C4-2B (cell line): Measurements from ENCODE around the gene SERTAD1.

Experiments
- CTCF ChIP-seq: fragments of 450-650 bp; conservative IDR thresholded peaks from 2 replicates; pipeline ENCODE4 v1.5.1; 2017; ENCODE audit warnings: mild to moderate bottlenecking
- ZFX ChIP-seq: fragments of 450-650 bp; IDR thresholded peaks from 2 replicates; pipeline ENCODE4 v1.6.1; 2017

- no peak for TF ChIP-seq CTCF
- TF ChIP-seq ZFX: no peak
These were observed 32.8 kb upstream of the SERTAD1 start for GRCh38 chr19:40458597-40458974.
